ENCODE measurements around the gene LY6G5C. TPM values are rescaled to one million over a fixed set of nuclear protein-coding genes. Genes with fewer than 3 reads are reported as not detected.

LY6G5C gene
- total and polyA plus RNA-seq, 2 experiments from 2014 or later, result 2.1 TPM; not detected in 1

DNA sequence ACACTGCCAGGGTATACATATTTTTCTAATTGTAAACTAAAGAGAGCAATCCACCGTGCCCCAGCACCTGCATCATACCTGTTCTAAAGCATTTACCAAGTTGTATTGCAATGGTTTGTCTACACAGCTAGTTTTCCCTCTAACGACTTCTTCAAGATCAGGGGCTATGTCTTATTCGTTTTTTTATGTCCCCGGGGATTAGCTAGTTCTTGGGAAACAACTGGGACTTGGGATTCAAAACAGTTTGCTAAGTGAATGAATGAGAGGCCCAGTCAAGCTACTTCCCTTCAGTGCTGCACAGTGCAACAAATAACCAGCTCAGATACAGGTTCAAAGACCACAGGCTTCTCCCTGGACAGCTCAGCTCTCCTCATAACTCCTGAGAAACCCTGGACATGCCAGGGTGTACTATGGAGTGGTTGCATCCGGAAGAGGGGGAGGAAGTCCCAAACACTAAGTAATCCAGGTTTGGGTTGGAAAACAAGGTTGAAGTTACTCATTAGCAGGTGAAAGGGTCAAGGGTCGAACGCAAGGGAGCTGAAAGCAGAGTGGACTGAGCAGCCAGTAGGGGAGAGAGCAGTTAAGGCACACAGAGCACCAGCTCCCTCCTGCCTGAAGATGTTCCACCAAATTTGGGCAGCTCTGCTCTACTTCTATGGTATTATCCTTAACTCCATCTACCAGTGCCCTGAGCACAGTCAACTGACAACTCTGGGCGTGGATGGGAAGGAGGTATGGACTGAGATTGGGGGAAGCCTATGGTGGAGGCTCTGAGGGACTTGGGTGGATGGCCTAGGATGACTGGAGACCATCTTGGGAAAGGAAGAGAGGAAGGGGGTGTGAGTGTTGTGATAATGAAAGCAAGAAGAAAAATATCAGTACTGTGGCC is 25.3 kb downstream of the LY6G5C start, which contains the start of gene APOM:
TSS of gene APOM (plus strand) at position 546 of the 889 bp plus-strand sequence. CDS start at position 619, 73 bp downstream.
- peaks cover 20% of the 10 kb centered on the region for H3K36me3 Mint-ChIP-seq (ENCODE audit: low read depth)
- Histone ChIP-seq H2AFZ (no peak within 1 kb of the TSS), H3K4me2 (no peak within 1 kb of the TSS), H3K4me3 (no peak within 1 kb of the TSS), H3K27me3 (ENCODE audit: insufficient read depth) (no peaks in the 10 kb centered on the region), H3K9me2 (ENCODE audit: insufficient read depth) (no peaks in the 10 kb centered on the region), H3K4me1 (ENCODE audit: insufficient read depth) (peaks cover 17% of the 10 kb centered on the region), H4K20me1 (replicated peaks; ENCODE audit: insufficient read depth) (peaks cover 6% of the 10 kb centered on the region; the same call in 1 of the 2 replicates), H3K27ac (ENCODE audit: low read depth) (no peak within 1 kb of the TSS), H3F3A (replicated peaks; ENCODE audit: low read depth) (peaks cover 21% of the 10 kb centered on the region), H3K79me2 (replicated peaks; ENCODE audit: insufficient read depth) (peaks cover 37% of the 10 kb centered on the region), H3K36me3 (ENCODE audit: insufficient read depth) (peaks cover 4% of the 10 kb centered on the region; the same call in 1 of the 2 replicates)
- TF ChIP-seq, protein P1, sequence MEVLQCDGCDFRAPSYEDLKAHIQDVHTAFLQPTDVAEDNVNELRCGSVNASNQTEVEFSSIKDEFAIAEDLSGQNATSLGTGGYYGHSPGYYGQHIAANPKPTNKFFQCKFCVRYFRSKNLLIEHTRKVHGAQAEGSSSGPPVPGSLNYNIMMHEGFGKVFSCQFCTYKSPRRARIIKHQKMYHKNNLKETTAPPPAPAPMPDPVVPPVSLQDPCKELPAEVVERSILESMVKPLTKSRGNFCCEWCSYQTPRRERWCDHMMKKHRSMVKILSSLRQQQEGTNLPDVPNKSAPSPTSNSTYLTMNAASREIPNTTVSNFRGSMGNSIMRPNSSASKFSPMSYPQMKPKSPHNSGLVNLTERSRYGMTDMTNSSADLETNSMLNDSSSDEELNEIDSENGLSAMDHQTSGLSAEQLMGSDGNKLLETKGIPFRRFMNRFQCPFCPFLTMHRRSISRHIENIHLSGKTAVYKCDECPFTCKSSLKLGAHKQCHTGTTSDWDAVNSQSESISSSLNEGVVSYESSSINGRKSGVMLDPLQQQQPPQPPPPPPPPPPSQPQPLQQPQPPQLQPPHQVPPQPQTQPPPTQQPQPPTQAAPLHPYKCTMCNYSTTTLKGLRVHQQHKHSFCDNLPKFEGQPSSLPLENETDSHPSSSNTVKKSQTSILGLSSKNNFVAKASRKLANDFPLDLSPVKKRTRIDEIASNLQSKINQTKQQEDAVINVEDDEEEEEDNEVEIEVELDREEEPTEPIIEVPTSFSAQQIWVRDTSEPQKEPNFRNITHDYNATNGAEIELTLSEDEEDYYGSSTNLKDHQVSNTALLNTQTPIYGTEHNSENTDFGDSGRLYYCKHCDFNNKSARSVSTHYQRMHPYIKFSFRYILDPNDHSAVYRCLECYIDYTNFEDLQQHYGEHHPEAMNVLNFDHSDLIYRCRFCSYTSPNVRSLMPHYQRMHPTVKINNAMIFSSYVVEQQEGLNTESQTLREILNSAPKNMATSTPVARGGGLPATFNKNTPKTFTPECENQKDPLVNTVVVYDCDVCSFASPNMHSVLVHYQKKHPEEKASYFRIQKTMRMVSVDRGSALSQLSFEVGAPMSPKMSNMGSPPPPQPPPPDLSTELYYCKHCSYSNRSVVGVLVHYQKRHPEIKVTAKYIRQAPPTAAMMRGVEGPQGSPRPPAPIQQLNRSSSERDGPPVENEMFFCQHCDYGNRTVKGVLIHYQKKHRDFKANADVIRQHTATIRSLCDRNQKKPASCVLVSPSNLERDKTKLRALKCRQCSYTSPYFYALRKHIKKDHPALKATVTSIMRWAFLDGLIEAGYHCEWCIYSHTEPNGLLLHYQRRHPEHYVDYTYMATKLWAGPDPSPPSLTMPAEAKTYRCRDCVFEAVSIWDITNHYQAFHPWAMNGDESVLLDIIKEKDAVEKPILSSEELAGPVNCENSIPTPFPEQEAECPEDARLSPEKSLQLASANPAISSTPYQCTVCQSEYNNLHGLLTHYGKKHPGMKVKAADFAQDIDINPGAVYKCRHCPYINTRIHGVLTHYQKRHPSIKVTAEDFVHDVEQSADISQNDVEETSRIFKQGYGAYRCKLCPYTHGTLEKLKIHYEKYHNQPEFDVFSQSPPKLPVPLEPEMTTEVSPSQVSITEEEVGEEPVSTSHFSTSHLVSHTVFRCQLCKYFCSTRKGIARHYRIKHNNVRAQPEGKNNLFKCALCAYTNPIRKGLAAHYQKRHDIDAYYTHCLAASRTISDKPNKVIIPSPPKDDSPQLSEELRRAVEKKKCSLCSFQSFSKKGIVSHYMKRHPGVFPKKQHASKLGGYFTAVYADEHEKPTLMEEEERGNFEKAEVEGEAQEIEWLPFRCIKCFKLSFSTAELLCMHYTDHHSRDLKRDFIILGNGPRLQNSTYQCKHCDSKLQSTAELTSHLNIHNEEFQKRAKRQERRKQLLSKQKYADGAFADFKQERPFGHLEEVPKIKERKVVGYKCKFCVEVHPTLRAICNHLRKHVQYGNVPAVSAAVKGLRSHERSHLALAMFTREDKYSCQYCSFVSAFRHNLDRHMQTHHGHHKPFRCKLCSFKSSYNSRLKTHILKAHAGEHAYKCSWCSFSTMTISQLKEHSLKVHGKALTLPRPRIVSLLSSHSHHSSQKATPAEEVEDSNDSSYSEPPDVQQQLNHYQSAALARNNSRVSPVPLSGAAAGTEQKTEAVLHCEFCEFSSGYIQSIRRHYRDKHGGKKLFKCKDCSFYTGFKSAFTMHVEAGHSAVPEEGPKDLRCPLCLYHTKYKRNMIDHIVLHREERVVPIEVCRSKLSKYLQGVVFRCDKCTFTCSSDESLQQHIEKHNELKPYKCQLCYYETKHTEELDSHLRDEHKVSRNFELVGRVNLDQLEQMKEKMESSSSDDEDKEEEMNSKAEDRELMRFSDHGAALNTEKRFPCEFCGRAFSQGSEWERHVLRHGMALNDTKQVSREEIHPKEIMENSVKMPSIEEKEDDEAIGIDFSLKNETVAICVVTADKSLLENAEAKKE (CRISPR knock-in tag; IDR thresholded peaks at IDR 0.05), result no peak
- TF ChIP-seq POLR2AphosphoS5 (IDR thresholded peaks at IDR 0.05; ENCODE audit: low read depth), result no peak
- no peak for TF ChIP-seq EZH2phosphoT487 (IDR thresholded peaks at IDR 0.05; ENCODE audit: unreplicated experiment)
- no peak for TF ChIP-seq EZH2 (IDR thresholded peaks at IDR 0.05; ENCODE audit: low read depth, unreplicated experiment)
- no peak for TF ChIP-seq CREB1 (CRISPR knock-in tag; IDR thresholded peaks at IDR 0.05; ENCODE audit: low read depth)
- TF ChIP-seq REST (IDR thresholded peaks at IDR 0.05; ENCODE audit: unreplicated experiment), result no peak
- no peak for TF ChIP-seq NANOG (IDR thresholded peaks at IDR 0.05; ENCODE audit: borderline replicate concordance)
- TF ChIP-seq STAT1 (IDR thresholded peaks at IDR 0.05; ENCODE audit: unreplicated experiment), result no peak
- no peak for TF ChIP-seq ZNF331 (CRISPR knock-in tag; IDR thresholded peaks at IDR 0.05; ENCODE audit: low read depth)
- TF ChIP-seq ZNF114 (CRISPR knock-in tag; IDR thresholded peaks at IDR 0.05), result no peak
- TF ChIP-seq JUNB (IDR thresholded peaks at IDR 0.05; ENCODE audit: unreplicated experiment), result no peak
- peaks cover 35% of the 10 kb centered on the region; the same call in 2 of the 3 replicates for H3K4me1 Mint-ChIP-seq
- no peak for DNase-seq (ENCODE audit: low spot score)
- H3K4me3 Mint-ChIP-seq, result no peak within 1 kb of the TSS; the same call in 2 of the 3 replicates
- H3K27ac Mint-ChIP-seq, result no peak within 1 kb of the TSS
- no peak for ATAC-seq
- H3K9me3 Mint-ChIP-seq, result no peaks in the 10 kb centered on the region
- peaks cover 30% of the 10 kb centered on the region for H3K27me3 Mint-ChIP-seq (ENCODE audit: insufficient read depth, low read depth, poor library complexity)

Data from GM23338 (cell line).